ENCODE data around the gene GNL1.

The GNL1 gene, protein sequence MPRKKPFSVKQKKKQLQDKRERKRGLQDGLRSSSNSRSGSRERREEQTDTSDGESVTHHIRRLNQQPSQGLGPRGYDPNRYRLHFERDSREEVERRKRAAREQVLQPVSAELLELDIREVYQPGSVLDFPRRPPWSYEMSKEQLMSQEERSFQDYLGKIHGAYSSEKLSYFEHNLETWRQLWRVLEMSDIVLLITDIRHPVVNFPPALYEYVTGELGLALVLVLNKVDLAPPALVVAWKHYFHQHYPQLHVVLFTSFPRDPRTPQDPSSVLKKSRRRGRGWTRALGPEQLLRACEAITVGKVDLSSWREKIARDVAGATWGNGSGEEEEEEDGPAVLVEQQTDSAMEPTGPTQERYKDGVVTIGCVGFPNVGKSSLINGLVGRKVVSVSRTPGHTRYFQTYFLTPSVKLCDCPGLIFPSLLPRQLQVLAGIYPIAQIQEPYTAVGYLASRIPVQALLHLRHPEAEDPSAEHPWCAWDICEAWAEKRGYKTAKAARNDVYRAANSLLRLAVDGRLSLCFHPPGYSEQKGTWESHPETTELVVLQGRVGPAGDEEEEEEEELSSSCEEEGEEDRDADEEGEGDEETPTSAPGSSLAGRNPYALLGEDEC

DNA sequence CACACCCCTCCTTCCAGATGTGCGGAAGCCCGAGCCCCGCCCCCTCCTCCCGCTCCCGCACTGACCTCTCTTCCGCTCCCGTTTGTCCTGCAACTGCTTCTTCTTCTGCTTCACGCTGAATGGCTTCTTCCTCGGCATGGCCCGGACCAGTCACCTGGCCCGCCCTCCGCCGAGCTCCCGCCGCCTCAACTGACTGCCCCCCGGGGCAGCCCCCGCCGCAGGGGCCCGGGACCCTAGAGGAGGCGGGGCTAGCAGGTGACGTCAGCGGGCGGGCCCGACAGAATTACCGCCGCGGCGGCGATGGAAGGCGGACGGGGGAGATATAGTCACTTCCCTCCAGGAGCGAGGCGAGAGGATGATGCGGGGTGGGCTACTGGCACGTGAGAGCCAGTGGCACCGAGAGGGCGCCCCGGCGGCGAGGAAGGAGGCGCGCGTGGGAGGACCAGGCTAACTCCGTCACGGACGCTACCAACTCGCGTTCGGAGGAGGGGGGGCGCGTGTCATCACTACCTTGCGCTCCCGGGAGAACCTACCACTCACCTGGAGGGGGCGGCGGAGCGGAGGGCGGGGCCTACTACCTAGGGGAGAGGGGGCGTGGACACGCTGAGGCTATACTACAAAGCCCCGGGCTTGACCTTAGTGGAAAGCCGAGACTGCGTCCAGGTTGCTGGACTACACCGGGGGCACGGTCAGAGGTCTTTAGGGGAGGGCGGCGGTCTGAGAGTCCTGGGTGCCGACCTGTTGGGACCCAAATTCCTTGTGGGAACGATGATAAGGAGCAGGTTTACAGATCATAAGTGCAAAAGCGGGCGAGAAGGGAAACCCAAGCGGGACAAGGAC is at the start of gene GNL1:
Gene GNL1 (minus strand): TSS at position 424 of the 840 bp plus-strand sequence. CDS start 286 bp downstream, at position 138.
- DNase-seq: peak; percentile 98 to 99 (median 98)

DNA sequence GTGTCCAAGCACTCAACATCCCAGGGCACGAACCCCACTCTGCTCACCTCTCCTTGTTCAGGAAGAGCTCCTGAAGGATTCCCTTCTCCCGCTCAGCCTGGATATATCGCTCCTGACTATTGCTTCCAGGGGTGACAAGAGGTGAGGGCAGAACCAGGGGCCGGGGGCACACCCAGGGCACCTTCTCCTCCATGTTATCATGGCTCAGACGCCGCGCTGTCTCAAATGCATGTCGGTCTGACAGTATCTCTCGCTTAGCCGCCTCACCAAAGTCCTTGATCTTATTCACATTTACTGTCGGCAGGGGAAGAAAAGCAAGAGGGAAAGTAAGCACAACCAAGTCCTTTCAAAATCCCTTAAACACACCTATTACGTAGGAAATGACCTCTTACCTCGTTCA is 47.7 kb upstream of the GNL1 start:
- no peak for DNase-seq

DNA sequence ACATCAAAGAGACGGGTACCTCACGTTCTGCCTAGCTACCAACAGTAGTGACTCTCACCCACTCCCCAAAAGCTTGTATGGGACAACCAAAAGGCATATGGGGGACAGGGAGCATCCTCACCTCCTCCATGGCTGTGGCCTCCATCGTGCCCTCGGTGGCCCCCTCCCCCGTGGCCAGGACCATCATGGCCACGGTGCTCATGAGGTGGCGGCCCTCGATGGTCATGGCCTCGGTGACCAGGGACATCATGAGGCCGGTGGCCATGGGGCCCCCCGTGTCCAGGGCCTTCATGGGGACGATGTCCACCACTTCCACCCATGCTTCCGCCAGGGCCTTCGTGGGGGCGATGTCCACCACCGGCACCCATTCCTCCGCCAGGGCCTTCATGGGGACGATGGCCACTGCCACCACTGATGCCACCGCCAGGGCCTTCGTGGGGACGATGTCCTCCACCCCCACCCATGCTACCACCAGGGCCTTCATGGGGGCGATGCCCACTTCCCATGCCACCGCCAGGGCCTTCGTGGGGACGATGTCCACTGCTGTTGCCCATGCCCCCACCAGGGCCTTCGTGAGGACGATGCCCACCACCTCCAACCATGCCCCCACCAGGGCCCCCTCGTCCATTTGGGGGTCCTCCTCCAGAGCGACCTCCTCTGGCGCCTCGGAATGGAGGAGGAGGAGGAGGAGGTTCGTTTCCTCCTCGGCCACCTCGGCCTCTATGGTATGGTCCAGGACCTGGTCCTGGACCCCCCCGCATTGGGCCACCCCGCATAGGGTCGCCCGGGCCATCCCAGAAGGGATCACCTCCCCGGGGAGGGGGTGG is 45.7 kb upstream of the GNL1 start:
- no peak for DNase-seq

DNA sequence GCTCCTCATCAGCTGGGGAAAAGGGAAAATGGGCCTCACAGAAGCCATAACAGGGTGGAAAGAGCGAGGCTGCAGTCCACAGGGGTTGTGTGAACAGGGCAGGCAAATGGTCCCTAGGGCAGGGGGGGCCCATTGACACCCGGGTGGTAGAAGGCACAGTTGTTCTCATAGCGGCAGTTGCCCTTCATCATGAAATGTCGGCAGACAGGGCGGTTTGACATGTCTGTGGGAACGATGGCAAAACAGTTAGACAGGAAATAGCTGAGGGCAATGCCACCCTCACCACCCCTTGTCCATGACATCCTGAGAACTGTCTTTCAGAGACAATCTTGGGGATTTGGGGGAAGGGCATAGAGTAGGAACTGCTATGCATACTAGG is 45.1 kb upstream of the GNL1 start:
- no peak for DNase-seq

DNA sequence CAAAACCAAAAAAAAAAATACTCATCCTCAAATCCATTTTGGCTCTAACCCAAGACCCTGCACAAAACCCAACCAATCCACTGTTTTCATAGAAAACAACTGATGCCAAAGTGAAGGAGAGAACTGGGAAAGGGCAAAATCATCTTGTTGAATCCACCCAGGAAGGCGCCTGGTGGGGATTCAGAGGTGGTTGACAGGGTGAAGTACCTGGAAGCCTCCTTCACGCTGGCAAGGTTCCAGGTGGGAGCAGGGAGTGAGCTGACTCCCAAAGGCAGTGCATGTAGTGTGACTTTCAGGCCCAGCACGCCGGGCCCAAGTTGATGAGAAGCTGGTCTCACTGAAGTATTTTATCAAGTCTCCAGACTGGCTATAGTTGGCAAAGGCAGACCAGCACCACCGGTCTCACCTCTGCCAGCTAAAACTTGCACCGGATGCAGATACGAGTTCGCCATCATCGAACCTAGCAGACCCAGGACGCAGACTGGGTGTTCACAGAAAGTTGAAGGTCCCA is 44.2 kb upstream of the GNL1 start:
- DNase-seq: no peak

DNA sequence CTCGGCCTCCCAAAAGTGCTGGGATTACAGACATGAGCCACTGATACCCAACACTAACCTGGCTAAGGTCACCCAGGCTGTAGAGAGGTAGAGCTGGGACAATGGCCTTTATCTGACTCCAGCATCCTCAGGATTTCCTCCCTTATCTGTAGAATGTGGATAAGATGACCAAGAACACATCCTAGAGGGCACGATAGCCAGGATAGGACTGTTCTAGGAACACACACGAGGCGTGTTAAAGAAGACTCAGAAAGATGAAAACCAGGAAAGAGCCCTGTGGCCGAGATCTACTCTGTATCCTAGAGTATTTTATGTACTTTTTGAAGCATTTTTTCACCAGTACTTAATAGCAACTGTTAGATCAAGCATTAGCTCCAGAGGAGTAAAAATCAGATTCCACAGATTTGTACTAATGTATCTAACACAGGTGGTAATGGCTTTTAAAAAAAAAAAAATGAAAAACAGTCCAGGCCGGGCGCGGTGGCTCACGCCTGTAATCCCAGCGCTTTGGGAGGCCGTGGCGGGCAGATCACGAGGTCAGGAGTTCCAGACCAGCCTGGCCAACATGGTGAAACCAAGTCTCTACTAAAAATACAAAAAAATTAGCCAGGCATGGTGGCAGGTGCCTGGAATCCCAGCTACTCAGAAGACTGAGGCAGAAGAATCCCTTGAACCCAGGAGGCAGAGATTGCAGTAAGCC is 43.5 kb upstream of the GNL1 start:
- DNase-seq: no peak

DNA sequence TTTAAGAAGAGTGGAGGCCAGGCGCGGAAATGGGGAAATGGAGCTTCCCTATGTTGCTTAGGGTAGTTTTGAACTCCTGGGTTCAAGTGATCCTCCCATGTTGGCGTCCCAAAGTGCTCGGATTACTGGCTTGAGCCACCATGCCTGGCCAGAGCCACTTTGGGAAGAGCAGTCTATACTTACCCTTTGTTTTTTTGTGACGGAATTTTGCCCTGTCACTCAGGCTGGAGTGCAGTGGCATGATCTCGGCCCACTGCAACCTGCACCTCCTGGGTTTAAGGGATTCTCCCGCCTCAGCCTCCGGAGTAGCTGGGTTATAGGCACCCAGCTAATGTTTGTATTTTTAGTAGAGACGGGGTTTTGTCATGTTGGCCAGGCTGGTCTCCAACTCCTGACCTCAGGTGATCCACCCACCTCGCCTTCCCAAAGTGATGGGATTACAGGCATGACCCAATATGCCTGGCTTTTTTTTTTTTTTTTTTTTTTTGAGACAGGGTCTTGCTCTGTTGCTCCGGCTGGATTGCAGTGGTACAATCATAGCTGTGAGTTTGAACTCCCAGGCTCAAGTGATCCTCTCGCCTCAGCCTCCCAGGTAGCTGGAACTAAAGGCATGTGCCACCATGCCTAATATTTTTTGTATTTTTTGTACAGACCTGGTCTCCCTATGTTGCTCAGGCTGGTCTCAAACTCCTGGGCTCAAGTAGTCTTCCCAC is 42.8 kb upstream of the GNL1 start:
- DNase-seq: no peak

DNA sequence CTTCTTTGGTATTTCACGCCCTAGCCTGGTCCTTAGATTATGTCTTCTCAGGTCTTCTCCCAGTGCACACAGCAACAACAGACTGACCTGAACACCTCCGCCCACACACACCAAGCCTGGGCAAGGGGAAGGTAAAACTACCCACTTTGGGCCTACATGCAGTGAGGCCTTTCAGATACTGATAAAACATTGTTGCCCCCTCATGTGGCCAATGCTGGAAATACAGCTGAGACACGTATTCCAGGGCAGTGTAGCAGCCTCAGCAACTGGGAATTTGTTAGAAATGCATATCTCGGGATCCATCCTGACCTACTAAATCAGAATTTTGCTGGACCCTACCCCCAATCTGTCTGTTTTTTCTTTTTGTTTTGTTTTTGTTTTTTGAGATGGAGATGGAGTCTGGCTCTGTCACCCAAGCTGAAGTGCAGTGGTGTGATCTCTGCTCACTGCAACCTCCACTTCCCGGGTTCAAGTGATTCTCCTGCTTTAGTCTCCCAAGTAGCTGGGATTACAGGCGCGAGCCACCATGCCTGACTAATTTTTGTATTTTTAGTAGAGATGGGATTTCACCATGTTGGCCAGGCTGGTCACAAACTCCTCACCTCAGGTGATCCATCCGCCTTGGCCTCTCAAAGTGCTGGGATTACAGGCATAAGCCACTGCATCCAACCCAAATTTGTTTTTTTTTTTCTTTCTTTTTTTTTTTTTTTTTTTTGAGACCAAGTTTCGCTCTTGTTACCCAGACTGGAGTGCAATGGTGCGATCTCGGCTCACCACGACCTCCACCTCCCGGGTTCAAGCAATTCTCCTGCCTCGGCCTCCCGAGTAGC is 41.2 kb upstream of the GNL1 start:
- DNase-seq: peak; percentile 34 to 70 (median 62)

DNA sequence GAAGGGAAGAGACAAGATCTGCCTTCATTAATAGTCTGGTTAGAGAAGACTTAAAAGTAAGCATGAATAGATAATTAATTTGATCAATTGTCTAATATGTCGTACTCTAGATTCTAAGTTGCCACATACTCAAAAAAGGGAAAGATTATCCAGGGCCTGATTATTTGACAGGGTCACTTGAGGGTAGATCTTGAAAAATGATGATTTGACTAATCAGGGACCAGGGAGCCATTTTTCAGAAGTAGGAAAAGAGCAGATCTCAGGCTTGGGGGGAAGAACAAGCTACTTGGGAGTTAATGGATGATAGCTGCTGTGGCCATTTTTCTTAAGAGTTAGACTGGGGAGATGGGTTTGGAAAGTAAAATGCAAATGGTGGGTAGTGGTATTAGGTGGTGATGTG is 36.0 kb upstream of the GNL1 start:
- DNase-seq: no peak

DNA sequence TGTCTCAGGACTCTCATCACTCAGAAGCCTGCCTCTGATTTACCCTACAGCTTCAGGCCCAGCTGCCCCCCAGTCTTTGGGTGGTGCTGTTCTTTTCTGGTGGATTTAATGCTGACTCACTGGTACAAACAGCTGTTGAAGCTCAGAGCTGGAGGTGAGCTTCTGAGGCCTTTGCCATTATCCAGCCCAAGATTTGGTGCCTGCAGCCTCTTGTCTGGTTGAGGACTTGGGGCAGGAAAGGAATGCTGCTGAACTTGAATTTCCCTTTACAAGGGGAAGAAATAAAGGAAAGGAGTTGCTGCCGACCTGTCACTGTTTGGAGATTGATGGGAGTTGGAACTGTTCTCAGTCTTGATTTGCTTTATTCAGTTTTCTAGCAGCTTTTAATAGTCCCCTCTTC is 34.7 kb upstream of the GNL1 start:
- no peak for DNase-seq

DNA sequence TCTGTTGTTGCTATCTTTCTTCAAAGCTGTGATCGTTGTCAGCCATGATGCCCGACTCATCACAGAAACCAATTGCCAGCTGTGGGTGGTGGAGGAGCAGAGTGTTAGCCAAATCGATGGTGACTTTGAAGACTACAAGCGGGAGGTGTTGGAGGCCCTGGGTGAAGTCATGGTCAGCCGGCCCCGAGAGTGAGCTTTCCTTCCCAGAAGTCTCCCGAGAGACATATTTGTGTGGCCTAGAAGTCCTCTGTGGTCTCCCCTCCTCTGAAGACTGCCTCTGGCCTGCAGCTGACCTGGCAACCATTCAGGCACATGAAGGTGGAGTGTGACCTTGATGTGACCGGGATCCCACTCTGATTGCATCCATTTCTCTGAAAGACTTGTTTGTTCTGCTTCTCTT is 34.2 kb upstream of the GNL1 start:
- DNase-seq: no peak

DNA sequence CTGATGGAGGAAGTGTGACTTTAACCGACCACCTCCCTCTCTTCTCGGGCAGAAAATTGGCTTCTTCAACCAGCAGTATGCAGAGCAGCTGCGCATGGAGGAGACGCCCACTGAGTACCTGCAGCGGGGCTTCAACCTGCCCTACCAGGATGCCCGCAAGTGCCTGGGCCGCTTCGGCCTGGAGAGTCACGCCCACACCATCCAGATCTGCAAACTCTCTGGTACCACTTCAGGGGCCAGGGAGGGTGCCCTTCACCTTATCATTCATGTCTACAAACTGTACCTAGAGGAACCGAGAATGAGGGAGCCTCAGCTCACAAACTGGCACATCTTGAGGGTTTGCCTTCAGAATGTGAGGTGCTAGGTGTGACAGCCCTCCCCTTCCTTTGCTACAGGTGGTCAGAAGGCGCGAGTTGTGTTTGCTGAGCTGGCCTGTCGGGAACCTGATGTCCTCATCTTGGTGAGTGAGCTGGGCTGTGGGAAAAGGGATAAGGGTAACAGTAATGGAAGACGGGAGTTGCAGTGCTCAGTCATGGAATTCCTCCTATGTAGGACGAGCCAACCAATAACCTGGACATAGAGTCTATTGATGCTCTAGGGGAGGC is 33.6 kb upstream of the GNL1 start:
- DNase-seq: no peak

DNA sequence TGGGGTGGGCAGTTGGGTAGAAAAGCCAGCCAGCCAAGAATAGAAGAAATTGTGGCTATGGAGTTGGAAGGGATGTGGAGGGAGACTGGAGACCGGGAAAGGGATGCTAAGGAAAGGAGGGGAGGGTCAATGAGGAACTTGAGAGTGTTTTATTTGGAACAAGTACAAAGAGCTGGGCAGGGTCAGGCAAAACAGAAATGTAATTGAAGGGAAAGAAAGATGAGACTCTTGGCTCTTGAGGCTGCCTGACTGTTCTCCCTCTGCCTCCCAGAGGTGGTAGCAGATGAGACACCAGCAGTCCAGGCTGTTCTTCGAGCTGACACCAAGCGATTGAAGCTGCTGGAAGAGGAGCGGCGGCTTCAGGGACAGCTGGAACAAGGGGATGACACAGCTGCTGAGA is 27.6 kb upstream of the GNL1 start:
- DNase-seq: no peak

DNA sequence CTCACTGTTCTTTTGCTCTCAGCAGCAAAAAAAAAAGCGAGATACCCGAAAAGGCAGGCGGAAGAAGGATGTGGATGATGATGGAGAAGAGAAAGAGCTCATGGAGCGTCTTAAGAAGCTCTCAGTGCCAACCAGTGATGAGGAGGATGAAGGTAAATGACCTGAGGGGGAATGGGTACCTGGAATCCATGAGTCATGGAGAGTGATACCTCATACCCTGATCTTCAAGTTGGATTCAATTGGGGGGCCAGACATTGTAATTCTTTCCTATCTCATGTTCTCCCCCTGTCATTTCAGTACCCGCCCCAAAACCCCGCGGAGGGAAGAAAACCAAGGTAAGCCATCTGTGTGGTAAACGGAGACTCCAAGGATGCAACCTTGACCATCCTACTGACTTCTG is 21.8 kb upstream of the GNL1 start:
- DNase-seq: no peak

DNA sequence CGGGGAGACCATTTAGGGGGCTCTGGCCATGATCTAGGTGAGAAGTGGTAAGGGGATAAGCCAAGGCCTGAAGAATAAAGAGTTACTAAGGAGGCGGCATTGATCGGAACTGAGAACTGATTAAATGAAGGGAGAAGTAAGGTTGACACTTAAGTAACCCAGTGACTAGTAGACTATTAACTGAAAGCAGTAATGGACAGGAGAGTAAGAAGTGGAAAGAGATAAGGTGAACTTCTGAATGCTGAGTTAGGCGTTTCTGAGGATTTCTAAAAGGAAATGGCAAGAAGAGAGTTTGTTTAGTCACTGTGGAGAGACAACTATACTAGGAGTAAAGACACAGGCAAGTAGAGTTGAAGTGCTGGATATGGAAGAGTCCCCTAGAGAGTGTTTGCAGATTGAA is 16.8 kb upstream of the GNL1 start:
- no peak for DNase-seq

DNA sequence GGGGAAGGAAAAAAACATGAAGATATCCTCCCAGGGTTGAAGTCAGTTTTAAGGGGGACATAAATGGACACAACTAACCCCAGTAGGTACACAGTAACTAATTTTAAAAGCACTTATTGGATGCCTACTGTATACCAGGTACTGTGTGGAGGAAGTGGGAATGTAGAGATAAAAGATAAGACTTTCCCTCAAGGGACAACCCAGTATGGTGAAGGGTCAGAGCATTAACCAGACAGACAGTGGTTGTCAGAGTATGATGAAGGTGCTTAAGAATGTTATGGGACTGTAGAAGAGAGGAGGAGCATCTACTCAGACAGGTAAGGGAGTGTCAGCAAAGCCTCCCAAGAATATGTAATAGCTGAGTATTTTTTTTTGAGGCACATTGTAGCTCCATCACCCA is 15.9 kb upstream of the GNL1 start:
- no peak for DNase-seq

DNA sequence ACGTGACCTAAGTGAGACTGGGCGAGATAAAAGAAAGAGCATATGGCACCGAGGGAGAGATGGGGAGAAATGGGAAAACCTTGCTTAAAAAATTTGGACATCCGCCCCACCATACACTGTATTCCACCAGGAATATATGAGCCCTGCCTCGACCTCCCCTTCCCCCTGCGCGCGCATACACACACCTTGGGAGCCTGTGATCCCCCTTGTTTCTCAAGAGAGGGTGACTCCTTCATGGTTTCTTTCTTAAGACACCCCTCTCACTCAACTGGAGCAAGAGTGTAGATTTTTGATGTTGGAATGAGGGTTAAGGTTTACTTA is 15.4 kb upstream of the GNL1 start:
- DNase-seq: no peak

DNA sequence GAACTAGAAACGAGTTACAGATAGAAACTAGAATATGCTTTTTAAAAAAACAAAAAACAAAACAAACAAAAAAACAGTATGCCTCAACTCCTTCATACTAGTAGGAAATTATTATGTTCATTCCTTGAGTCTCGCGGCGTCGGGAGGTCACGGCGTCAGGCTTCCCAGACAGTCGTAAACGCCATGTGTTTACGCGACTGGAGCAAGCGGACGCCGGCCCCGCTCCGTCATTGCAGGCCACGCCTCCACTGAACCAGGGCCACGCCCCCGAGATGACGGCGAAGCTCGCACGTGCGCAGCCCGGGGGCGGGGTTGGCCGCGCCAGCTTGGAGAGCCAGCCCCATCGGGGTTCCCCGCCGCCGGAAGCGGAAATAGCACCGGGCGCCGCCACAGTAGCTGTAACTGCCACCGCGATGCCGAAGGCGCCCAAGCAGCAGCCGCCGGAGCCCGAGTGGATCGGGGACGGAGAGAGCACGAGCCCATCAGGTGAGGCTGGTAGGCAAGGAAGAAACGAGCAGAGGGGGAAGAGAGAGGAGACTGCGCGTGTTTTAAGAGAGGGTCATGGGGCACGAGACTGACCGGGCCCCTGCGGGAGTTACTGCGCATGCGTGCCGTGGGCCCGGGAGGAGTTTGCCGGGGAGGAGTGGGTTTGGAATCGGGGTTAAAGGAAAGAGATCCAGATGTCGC is 14.9 kb upstream of the GNL1 start, which contains the start of gene ABCF1:
Gene ABCF1 (plus strand): TSS at position 368 of the 687 bp plus-strand sequence. CDS start 46 bp downstream, at position 414.
- DNase-seq: peak; percentile 98 to 100 (median 99)

DNA sequence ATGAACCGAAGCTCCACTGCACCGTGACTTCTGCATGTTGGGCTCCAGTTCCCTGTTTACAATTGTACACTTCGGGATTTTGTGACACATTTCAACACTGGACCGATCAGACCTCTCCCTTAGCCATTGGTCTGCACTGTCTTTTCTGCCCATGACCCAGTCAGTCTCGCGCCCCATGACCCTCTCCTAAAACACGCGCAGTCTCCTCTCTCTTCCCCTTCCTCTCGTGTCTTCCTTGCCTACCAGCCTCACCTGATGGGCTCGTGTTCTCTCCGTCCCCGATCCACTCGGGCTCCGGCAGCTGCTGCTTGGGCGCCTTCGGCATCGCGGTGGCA is 14.4 kb upstream of the GNL1 start:
- no peak for DNase-seq

DNA sequence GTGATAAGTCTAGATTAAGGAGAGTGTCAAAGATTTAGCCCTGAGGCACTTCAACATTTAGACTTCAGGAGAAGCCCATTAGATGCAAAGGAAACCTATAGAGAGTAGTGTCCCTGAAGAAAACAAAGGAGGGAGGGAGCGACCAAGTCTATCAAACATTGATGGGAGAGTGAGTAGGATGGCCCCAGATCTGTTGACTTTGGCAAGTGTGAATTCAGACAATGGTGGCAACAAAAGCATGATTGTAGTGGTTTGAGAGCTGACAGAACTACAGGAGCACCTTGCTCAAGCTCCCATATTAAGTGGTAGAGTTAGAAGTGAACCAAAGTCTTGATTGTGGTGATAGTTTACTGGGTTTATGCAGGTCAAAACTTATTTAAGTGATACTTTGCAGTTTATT is 14.0 kb upstream of the GNL1 start:
- DNase-seq: no peak

All from activated naive CD4-positive, alpha-beta T cell (primary cell).